Epithelial cell of umbilical artery (primary cell): Measurements from ENCODE around the gene GRHPR. TPM values are rescaled to one million over a fixed set of nuclear protein-coding genes. Genes with fewer than 3 reads are reported as not detected.

Experiments
- total RNA-seq: library from RNA; depleted of rRNA; stranded (reverse); fragments of >200 nt; gene quantifications from 2 replicates; pipeline ENCODE4 v1.2.3, GENCODE V29; 2014

Gene GRHPR
- 138 and 139 TPM in 2 replicates for total RNA-seq

GRCh38 chr9:37422289-37423104 lies at the start of gene GRHPR:
GRHPR (plus strand) TSS chr9:37422696; CDS start chr9:37422751, 55 bp downstream.

GRCh38 chr9:37465249-37466036 lies 42.9 kb downstream of the GRHPR start, which contains the start of gene ZBTB5:
ZBTB5 (minus strand) TSS chr9:37465450; CDS start chr9:37442551, 22,899 bp downstream.

DNA sequence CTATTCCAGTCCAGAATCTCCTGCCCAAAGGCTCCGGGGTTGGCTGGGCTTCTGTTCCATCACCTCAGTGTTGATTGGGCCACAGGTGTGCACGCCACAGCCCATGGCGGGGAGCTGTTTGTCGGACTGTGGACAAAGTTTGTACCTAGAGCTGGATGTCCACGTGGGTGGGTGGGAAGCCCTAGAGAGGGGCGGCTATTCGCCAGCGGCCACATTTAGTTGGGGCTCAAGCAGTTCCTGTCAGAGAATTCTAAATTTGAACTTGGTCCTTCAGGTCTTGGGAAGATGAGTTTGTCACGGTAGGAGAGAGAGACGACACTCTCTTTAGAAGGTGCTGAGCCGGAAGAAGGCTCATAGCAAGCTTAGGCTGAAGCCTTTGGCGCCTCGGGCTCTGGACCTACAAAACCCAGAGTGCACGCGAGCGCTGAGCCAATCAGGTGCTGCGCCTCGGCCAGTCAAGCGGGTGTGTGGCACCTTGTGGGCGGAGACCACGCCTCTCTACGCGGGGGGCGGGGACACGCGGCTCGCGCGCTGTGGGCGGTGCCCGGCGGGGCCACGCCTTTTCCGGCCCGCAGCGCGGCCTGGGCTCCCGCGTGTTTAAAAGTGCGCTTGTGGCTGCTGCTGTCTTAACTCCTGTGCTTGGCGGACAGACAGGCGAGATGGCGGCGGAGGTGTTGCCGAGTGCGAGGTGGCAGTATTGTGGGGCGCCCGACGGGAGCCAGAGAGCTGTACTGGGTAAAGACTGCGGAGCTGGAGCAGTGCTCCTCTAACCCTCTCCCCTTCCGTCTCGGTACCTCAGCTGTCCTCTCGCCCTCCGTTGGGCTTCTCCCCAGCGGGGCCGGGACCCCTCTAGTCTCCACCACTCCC lies 63.1 kb downstream of the GRHPR start, which contains the start of gene POLR1E:
Gene POLR1E, plus strand, starts transcription at position 560 of the 867 bp plus-strand sequence. Its CDS starts 100 bp downstream, at position 660.

Other genes starting within 250 kb of the GRHPR start
- 6.5 and 7.3 TPM in 2 replicates for gene ZBTB5, start 42.8 kb downstream of the GRHPR start, total RNA-seq
- 18.5 and 26.0 TPM in 2 replicates for gene POLR1E, start 63.3 kb downstream of the GRHPR start, total RNA-seq
- gene FBXO10, start 153.7 kb downstream of the GRHPR start, total RNA-seq, result 6.5 and 7.8 TPM in 2 replicates
- gene TOMM5, start 169.9 kb downstream of the GRHPR start, total RNA-seq, result 232 and 241 TPM in 2 replicates
- not detected in 2 replicates for gene FRMPD1, start 228.3 kb downstream of the GRHPR start, total RNA-seq